ENCODE data around the gene APBA1.

GRCh38 chr9:69564557-69564956 lies 107.6 kb downstream of the APBA1 start:
- TF ChIP-seq CTCF (IDR thresholded peaks at IDR 0.05; ENCODE audit: insufficient read depth, low read depth, low read length), result no peak
- no peak for TF ChIP-seq EZH2 (IDR thresholded peaks at IDR 0.05; ENCODE audit: insufficient read depth, low read length)

Data from astrocyte (in vitro differentiated cells and primary cell).